ENCODE results near the gene ANXA8. TPM values are rescaled to one million over a fixed set of nuclear protein-coding genes. Genes with fewer than 3 reads are reported as not detected.
A peak's percentile ranks its signal among the peaks of the same experiment; 100 is the strongest.

ANXA8 gene
- total RNA-seq, 4 donors from 2014 or later, result 1.3 to 183 (median 117) TPM

DNA sequence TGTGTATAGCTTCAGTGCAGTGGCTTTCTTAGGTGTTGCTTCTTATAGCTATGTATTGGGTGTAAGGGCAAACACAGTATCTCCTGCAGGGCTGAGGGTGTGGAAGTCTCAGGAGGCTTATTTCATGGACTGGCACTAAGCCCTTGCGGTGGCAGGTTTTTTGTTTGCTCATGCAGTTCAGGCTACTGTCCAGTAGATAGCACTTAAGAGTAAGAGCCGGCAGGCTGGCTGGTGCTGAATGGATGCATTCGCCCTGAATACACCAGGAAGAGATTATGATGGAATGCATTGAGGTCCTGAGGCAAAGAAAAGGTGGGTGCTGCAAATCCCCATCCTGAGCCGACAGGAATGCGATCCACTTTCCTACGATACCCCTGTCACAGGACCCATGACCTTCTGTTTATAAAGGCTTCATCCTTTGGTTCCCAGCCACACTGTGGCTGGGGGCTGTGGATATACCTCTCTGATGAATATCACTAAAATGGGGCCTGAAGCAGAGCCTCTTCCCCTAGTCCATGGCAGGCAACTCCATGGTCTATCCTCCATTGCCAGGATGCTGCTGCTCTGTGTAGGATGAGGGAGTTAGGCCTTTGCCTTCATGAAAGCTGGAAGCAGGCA, 44.9 kb downstream of the ANXA8 start:
- peak; percentile 59 for ATAC-seq (ENCODE audit: low FRiP score)
- TF ChIP-seq, protein P1, sequence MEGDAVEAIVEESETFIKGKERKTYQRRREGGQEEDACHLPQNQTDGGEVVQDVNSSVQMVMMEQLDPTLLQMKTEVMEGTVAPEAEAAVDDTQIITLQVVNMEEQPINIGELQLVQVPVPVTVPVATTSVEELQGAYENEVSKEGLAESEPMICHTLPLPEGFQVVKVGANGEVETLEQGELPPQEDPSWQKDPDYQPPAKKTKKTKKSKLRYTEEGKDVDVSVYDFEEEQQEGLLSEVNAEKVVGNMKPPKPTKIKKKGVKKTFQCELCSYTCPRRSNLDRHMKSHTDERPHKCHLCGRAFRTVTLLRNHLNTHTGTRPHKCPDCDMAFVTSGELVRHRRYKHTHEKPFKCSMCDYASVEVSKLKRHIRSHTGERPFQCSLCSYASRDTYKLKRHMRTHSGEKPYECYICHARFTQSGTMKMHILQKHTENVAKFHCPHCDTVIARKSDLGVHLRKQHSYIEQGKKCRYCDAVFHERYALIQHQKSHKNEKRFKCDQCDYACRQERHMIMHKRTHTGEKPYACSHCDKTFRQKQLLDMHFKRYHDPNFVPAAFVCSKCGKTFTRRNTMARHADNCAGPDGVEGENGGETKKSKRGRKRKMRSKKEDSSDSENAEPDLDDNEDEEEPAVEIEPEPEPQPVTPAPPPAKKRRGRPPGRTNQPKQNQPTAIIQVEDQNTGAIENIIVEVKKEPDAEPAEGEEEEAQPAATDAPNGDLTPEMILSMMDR (IDR thresholded peaks at IDR 0.05), result no peak

DNA sequence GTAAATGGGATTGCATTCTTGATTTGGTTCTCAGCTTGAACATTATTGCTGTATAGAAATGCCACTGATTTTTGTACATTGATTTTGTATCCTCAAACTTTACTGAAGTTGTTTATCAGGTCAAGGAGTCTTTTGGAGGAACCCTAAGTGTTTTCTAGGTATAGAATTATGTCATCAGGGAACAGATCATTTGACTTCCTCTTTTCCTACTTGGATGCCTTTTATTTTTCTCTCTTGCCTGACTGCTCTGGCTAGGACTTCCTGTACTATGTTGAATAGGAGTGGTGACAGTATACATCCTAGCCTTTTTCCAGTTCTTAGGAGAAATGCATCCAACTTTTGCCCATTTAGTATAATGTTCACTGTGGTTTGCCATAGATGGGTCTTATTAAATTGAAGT, 48.8 kb downstream of the ANXA8 start:
- ATAC-seq (ENCODE audit: low FRiP score) (no peak), DNase-seq (ENCODE audit: low spot score) (no peak)
- TF ChIP-seq, protein P1 (IDR thresholded peaks at IDR 0.05), result no peak

More for the DNA sequence above, 44.9 kb downstream of the ANXA8 start:
- DNase-seq (ENCODE audit: low spot score), result no peak

DNA sequence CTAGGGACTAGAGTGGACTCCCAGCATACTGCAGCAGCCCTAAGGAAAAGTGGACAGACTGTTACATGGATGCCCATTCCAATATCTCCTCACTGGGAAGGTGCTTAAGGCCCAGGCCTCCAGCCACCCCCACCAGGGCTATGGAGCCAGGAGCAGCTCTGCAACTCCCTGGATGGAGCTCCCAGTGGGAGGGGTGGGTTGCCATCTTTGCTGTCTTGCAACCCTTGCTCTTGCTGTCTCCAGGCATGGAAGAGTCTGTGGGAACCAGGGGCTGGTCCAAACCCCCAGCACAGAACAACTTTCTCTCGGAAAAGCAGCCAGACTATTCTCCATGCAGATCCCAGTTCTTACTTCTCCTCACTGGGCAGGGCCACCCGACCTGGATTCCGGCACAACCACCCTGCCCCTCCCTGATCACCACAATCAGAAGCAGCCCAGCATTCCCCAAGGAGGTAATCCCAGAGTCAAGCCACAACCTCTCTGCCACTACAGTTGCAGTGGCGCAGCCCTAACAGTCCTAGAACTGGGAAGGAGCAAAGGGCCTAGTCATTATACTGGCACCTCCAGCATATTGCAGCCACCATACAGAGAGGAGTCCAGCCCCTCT, 58.0 kb downstream of the ANXA8 start:
- DNase-seq (ENCODE audit: low spot score) (no peak), ATAC-seq (ENCODE audit: low FRiP score) (no peak)
- TF ChIP-seq, protein P1 (IDR thresholded peaks at IDR 0.05), result no peak

DNA sequence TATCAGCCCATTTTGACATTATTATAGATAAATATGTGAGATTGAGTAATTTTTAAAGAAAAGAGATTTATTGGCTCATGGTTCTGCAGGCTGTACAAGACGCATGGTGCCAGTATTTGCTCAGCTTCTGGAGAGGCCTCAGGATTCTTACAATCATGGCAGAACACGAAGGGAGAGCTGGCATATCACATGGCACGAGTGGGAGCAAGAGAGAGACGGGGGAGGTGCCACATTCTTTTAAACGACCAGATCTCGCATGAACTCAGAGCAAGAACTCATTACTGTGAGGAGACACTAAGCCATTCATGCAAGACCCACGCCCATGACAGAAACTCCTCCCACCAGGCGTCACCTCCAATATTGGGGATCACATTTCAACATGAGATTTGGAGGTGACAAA, 59.7 kb downstream of the ANXA8 start:
- TF ChIP-seq, protein P1 (IDR thresholded peaks at IDR 0.05), result no peak
- no peak for ATAC-seq (ENCODE audit: low FRiP score)
- no peak for DNase-seq (ENCODE audit: low spot score)

DNA sequence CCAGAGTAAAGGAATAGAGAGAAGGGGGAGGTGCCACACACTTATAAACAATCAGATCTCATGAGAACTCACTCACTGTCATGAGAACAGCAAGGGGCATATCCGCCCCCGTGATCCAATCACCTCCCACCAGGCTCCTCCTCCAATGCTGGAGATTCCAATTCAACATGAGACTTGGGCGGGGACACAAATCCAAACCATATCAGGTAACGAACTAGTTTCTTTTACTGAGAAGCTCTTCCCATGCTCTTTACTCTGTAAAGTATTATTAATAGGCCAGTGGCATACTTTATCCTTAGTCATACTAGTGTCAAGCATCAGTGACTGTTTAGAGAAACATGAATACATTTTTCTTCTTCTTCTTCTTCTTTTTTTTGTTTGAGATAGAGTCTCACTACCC, 60.4 kb downstream of the ANXA8 start:
- TF ChIP-seq, protein P1 (IDR thresholded peaks at IDR 0.05), result no peak
- ATAC-seq (ENCODE audit: low FRiP score) (no peak), DNase-seq (ENCODE audit: low spot score) (no peak)

DNA sequence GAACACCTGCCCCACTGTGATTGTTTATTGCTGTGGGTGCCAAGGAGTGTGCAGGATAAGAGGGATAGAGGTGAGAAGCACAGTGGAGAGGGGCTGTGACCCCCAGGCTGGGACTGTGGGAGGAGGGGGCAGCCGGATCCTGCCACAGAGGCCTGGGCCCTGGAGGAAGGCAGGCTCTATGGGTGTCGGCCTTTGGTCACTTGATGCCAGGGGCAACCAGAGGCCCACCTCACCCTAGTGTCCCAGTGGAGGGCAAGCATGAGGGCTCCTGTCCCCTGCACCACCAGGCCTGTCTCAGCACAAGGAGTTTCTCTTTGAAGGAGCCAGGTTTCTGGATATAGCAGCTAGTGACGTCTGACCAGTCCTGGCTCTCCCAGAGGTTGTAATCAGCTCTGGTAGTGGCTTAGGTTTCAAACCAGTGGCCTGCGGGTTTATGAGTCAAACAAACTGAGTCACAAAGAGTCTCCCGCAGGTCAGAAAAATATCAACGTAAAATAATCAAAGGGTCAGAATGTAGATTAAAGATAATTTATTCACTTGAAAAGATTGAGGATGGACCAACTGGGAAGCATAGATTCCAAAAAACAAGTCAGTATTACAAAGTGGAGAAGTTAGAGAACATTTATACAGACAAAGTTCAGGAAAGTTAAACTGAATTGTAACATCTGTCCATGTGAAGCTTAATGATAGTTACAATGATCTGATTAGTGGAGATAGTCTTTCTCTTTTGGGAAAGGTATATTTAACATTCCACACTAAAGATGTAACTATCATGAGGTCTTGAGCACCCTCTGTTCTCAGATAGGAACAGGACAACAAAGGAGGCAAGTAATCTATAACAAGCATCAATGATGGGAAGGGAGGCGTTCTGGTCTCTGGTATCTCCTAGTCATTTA, 62.6 kb downstream of the ANXA8 start:
- DNase-seq (ENCODE audit: low spot score) (no peak), ATAC-seq (ENCODE audit: low FRiP score) (no peak)
- TF ChIP-seq, protein P1 (IDR thresholded peaks at IDR 0.05), result no peak

Measured in omental fat pad (tissue), 4 donors.